ENCODE measurements around the gene MAN1B1.

DNA sequence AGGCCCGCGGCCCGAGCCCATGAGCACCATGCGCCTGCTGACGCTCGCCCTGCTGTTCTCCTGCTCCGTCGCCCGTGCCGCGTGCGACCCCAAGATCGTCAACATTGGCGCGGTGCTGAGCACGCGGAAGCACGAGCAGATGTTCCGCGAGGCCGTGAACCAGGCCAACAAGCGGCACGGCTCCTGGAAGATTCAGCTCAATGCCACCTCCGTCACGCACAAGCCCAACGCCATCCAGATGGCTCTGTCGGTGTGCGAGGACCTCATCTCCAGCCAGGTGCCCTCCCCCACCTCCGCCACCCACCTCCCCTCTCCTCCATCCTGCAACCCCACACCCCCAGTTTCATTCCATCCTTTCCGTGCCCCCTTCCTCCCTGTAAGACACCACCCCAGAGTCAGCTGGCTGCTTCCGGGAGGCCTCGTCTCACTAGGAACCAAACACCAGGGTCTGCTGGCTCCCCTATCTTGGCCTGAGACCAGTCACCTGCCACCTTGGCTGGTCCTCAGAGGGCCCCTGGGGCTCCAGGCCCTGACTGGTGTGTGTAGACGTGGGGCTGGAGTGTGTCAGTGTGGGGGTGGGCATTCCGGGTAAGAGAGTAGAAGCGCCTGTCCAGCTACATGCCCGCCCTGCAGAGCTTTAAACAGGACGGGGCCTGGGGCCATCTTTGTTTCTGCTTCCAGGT, 52.8 kb downstream of the MAN1B1 start:
- TF ChIP-seq, protein P1, sequence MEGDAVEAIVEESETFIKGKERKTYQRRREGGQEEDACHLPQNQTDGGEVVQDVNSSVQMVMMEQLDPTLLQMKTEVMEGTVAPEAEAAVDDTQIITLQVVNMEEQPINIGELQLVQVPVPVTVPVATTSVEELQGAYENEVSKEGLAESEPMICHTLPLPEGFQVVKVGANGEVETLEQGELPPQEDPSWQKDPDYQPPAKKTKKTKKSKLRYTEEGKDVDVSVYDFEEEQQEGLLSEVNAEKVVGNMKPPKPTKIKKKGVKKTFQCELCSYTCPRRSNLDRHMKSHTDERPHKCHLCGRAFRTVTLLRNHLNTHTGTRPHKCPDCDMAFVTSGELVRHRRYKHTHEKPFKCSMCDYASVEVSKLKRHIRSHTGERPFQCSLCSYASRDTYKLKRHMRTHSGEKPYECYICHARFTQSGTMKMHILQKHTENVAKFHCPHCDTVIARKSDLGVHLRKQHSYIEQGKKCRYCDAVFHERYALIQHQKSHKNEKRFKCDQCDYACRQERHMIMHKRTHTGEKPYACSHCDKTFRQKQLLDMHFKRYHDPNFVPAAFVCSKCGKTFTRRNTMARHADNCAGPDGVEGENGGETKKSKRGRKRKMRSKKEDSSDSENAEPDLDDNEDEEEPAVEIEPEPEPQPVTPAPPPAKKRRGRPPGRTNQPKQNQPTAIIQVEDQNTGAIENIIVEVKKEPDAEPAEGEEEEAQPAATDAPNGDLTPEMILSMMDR (IDR thresholded peaks at IDR 0.05), result no peak
- TF ChIP-seq, protein P2, sequence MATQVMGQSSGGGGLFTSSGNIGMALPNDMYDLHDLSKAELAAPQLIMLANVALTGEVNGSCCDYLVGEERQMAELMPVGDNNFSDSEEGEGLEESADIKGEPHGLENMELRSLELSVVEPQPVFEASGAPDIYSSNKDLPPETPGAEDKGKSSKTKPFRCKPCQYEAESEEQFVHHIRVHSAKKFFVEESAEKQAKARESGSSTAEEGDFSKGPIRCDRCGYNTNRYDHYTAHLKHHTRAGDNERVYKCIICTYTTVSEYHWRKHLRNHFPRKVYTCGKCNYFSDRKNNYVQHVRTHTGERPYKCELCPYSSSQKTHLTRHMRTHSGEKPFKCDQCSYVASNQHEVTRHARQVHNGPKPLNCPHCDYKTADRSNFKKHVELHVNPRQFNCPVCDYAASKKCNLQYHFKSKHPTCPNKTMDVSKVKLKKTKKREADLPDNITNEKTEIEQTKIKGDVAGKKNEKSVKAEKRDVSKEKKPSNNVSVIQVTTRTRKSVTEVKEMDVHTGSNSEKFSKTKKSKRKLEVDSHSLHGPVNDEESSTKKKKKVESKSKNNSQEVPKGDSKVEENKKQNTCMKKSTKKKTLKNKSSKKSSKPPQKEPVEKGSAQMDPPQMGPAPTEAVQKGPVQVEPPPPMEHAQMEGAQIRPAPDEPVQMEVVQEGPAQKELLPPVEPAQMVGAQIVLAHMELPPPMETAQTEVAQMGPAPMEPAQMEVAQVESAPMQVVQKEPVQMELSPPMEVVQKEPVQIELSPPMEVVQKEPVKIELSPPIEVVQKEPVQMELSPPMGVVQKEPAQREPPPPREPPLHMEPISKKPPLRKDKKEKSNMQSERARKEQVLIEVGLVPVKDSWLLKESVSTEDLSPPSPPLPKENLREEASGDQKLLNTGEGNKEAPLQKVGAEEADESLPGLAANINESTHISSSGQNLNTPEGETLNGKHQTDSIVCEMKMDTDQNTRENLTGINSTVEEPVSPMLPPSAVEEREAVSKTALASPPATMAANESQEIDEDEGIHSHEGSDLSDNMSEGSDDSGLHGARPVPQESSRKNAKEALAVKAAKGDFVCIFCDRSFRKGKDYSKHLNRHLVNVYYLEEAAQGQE (IDR thresholded peaks at IDR 0.05; ENCODE audit: insufficient read depth in 1 of 2, low read depth in 2 of 2, low read length in 1 of 2), result peak in 1 of 2 experiments; percentile 52; a peak in 1 of 4 replicates
- no peak for TF ChIP-seq POLR2AphosphoS5 (IDR thresholded peaks at IDR 0.05; ENCODE audit: low read depth, low read length)
